SU-DHL-6 (cell line): Measurements from ENCODE around the gene NEK10.

Experiments
- CTCF ChIP-seq: fragments of 200-600 bp; sonication (generic); IDR thresholded peaks from one replicate; pipeline ENCODE4 v1.5.1; 2017; ENCODE audit warnings: antibody characterized with exemption, mild to moderate bottlenecking, low read length, moderate library complexity; ENCODE audit not compliant: insufficient read depth, poor library complexity, severe bottlenecking
- EZH2phosphoT487 ChIP-seq: fragments of 200-600 bp; sonication (generic), shearing (Covaris generic); conservative IDR thresholded peaks from 2 replicates; pipeline ENCODE4 v1.6.1; 2018; ENCODE audit warnings: mild to moderate bottlenecking, antibody characterized with exemption, low read length, moderate library complexity, mixed read lengths

- TF ChIP-seq CTCF (no peak), EZH2phosphoT487 (no peak)
Measured at GRCh38 chr3:27228805-27229204, 140.4 kb downstream of the NEK10 start.
